ENCODE measurements around the gene MCTP2. TPM values are rescaled to one million over a fixed set of nuclear protein-coding genes. Genes with fewer than 3 reads are reported as not detected.

Gene MCTP2
- polyA plus RNA-seq, 4 donors: 4.1 to 11.7 (median 5.6) TPM

DNA sequence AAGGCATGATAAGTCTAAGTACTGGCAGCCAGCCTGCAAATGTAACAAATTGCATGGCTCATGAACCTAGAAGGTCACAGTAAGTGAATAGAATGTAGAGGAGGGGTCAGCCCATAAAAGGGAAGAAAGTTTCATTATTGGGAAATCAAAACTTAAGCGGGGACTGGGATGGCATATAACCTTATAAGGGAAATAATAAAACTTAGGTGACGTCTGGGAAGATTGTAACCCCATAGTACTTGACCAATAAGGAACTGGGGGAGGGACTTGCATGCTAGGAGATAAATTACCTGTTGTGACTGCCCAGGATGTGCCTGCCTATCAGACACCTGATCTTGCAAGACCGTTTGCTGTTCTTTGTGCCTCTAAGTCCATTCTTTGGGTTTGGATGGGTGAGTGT, 28.1 kb upstream of the MCTP2 start:
- H3K4me1 ChIP-seq (ENCODE audit: control insufficient read depth in 3 of 3, insufficient read depth in 2 of 3, low read depth in 1 of 3, low read length in 2 of 3): no peaks in the 10 kb centered on the region
- no peaks in the 10 kb centered on the region for H3K27me3 ChIP-seq (ENCODE audit: control insufficient read depth in 3 of 3, insufficient read depth in 3 of 3, low read length in 3 of 3)
- H3K9me3 ChIP-seq (ENCODE audit: control insufficient read depth in 2 of 2, insufficient read depth in 1 of 2, low read depth in 1 of 2, low read length in 1 of 2): no peaks in the 10 kb centered on the region
- FAIRE-seq (no peak), DNase-seq (no peak)
- no peaks in the 10 kb centered on the region for H3K36me3 ChIP-seq (ENCODE audit: control insufficient read depth in 3 of 3, insufficient read depth in 2 of 3, low read depth in 1 of 3, low read length in 3 of 3)
- no peak overlapping the region for H3K4me3 ChIP-seq (ENCODE audit: low read depth in 1 of 3, low read length in 3 of 3)
- WGBS, 3 donors: 21 to 50% (median 36%) methylated on average over 3 of the region's 3 CpGs
- H3K27ac ChIP-seq (ENCODE audit: low read depth in 1 of 3, low read length in 2 of 3): no peak overlapping the region

DNA sequence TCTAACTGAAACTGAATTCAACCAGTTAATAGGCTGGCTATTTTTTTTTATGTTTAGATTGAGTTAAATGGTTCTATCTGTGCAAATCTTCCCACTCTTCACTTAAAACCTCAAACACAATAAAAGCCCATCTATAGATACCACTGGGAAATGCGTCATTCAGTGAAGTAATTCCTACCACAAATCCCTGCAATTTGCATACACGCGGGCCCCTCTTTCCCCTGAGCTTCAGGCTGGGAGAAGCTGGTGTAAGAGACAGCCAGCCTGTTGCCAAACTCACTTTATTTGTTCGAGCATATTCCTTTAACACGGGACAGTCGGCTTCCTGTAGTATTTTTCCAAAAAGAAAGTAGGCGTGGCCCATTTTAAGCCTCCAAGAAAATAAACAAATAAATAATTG, 26.0 kb upstream of the MCTP2 start:
- Histone ChIP-seq H3K27me3 (ENCODE audit: control insufficient read depth in 3 of 3, insufficient read depth in 3 of 3, low read length in 3 of 3) (no peaks in the 10 kb centered on the region), H3K27ac (ENCODE audit: low read depth in 1 of 3, low read length in 2 of 3) (no peak overlapping the region), H3K36me3 (ENCODE audit: control insufficient read depth in 3 of 3, insufficient read depth in 2 of 3, low read depth in 1 of 3, low read length in 3 of 3) (no peaks in the 10 kb centered on the region), H3K4me3 (ENCODE audit: low read depth in 1 of 3, low read length in 3 of 3) (no peak overlapping the region), H3K4me1 (ENCODE audit: control insufficient read depth in 3 of 3, insufficient read depth in 2 of 3, low read depth in 1 of 3, low read length in 2 of 3) (no peaks in the 10 kb centered on the region), H3K9me3 (ENCODE audit: control insufficient read depth in 2 of 2, insufficient read depth in 1 of 2, low read depth in 1 of 2, low read length in 1 of 2) (no peaks in the 10 kb centered on the region)
- DNase-seq: no peak
- no peak for FAIRE-seq
- 69 to 87% (median 79%) methylated on average over 7 of the region's 7 CpGs for WGBS, 3 donors

DNA sequence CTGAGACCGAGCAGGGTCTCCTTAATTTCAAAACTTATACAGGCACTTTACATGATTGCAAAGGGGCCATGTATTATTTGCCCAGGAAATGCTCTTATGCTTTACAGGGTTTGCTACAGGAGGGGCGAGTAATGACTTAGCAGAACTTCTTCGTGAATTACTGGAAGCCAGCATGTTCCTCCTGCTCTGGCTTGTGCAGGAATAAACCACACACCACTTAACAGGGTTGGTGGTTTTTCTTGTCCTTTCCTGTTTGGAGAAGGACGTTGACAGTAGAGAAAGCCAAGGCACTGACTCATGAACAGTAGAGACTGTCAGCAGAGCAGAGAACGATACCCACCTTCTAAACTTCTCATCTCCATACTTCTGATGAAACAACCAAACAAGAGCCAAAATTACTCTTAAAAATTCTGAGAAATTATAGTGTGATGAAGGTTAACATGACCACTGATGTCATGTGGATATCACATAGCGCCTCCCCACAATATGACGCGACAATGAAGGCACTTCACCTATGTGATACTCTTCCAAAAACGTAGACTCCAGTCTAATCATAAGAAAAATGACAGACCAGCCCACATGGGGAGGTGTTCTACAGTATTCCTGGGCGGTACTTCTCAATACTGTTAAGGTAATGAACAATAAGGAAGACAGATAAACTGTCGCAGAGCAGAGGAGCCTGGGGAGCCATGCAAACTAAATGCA, 24.7 kb upstream of the MCTP2 start:
- Histone ChIP-seq H3K4me3 (ENCODE audit: low read depth in 1 of 3, low read length in 3 of 3) (no peak overlapping the region), H3K27me3 (ENCODE audit: control insufficient read depth in 3 of 3, insufficient read depth in 3 of 3, low read length in 3 of 3) (no peaks in the 10 kb centered on the region), H3K9me3 (ENCODE audit: control insufficient read depth in 2 of 2, insufficient read depth in 1 of 2, low read depth in 1 of 2, low read length in 1 of 2) (no peaks in the 10 kb centered on the region), H3K27ac (ENCODE audit: low read depth in 1 of 3, low read length in 2 of 3) (peak overlapping the region in 1 of 3 donors; percentile 44), H3K4me1 (ENCODE audit: control insufficient read depth in 3 of 3, insufficient read depth in 2 of 3, low read depth in 1 of 3, low read length in 2 of 3) (no peaks in the 10 kb centered on the region), H3K36me3 (ENCODE audit: control insufficient read depth in 3 of 3, insufficient read depth in 2 of 3, low read depth in 1 of 3, low read length in 3 of 3) (no peaks in the 10 kb centered on the region)
- FAIRE-seq (no peak), DNase-seq (peak; percentile 1 to 8)
- 58 to 69% (median 59%) methylated on average over 11 of the region's 11 CpGs for WGBS, 3 donors

DNA sequence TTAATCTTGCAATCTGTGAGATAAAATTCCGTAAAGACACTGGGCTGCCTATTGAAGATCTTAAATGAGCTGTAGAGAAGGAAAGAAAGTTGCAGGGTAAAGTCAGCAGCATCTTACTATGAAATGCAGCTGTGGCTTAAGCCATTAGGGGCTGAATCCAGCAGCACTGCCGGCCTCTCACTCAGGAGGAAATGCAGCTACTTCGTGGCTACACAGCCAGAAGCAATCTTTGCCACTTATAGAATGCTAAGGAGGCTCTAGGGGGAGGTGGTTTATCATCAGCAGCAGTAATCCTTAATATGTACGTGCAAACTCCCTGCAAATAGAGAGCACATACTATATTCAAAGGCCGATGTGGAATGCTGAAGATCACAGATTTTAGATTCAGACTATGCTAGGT, 19.1 kb upstream of the MCTP2 start:
- Histone ChIP-seq H3K27ac (ENCODE audit: low read depth in 1 of 3, low read length in 2 of 3) (no peak overlapping the region), H3K4me1 (ENCODE audit: control insufficient read depth in 3 of 3, insufficient read depth in 2 of 3, low read depth in 1 of 3, low read length in 2 of 3) (no peaks in the 10 kb centered on the region), H3K27me3 (ENCODE audit: control insufficient read depth in 3 of 3, insufficient read depth in 3 of 3, low read length in 3 of 3) (no peaks in the 10 kb centered on the region), H3K4me3 (ENCODE audit: low read depth in 1 of 3, low read length in 3 of 3) (no peak overlapping the region), H3K9me3 (ENCODE audit: control insufficient read depth in 2 of 2, insufficient read depth in 1 of 2, low read depth in 1 of 2, low read length in 1 of 2) (no peaks in the 10 kb centered on the region), H3K36me3 (ENCODE audit: control insufficient read depth in 3 of 3, insufficient read depth in 2 of 3, low read depth in 1 of 3, low read length in 3 of 3) (no peaks in the 10 kb centered on the region)
- no peak for FAIRE-seq
- 56 to 70% (median 57%) methylated on average over 5 of the region's 5 CpGs for WGBS, 3 donors
- no peak for DNase-seq

- Histone ChIP-seq H3K9me3 (ENCODE audit: control insufficient read depth in 2 of 2, insufficient read depth in 1 of 2, low read depth in 1 of 2, low read length in 1 of 2) (no peaks in the 10 kb centered on the region), H3K27ac (ENCODE audit: low read depth in 1 of 3, low read length in 2 of 3) (no peak overlapping the region), H3K27me3 (ENCODE audit: control insufficient read depth in 3 of 3, insufficient read depth in 3 of 3, low read length in 3 of 3) (no peaks in the 10 kb centered on the region), H3K36me3 (ENCODE audit: control insufficient read depth in 3 of 3, insufficient read depth in 2 of 3, low read depth in 1 of 3, low read length in 3 of 3) (no peaks in the 10 kb centered on the region), H3K4me1 (ENCODE audit: control insufficient read depth in 3 of 3, insufficient read depth in 2 of 3, low read depth in 1 of 3, low read length in 2 of 3) (peaks cover 0 to 9% (median 0%) of the 10 kb centered on the region in 3 donors), H3K4me3 (ENCODE audit: low read depth in 1 of 3, low read length in 3 of 3) (no peak overlapping the region)
- DNase-seq (no peak), FAIRE-seq (no peak)
- 67 to 82% (median 69%) methylated on average over 2 of the region's 2 CpGs for WGBS, 3 donors
These were observed 5.7 kb upstream of the MCTP2 start for GRCh38 chr15:94225616-94226015.

DNA sequence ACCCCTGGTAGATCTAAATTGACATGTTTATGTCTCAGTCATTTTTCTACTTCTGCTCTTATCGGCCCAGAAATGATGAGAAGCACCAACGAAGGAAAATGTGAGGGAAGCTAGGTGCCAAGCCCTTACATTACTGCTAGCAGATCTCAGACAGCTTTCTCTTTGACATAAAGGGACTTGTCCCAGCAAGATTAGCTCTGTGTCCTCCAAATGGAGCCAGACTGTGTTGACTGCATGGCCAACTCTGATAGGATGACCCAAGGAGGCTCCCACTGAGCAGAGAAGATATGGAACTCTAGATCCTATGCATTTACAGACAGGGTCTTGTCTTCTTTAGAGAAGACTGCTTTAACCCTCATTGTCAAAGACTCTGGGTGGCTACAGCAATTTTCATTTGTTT, 2.8 kb upstream of the MCTP2 start:
- H3K27ac ChIP-seq (ENCODE audit: low read depth in 1 of 3, low read length in 2 of 3): peak overlapping the region in 1 of 3 donors; percentile 27

GRCh38 chr15:94229591-94230369, 1.6 kb upstream of the MCTP2 start:
- peak; percentile 41 to 74 for DNase-seq
- no peaks in the 10 kb centered on the region for H3K9me3 ChIP-seq (ENCODE audit: control insufficient read depth in 2 of 2, insufficient read depth in 1 of 2, low read depth in 1 of 2, low read length in 1 of 2)
- peaks cover 0 to 9% (median 7%) of the 10 kb centered on the region in 3 donors for H3K4me1 ChIP-seq (ENCODE audit: control insufficient read depth in 3 of 3, insufficient read depth in 2 of 3, low read depth in 1 of 3, low read length in 2 of 3)
- H3K27ac ChIP-seq (ENCODE audit: low read depth in 1 of 3, low read length in 2 of 3): peak overlapping the region in 2 of 3 donors; percentile 82 to 89
- peaks cover 0 to 3% (median 0%) of the 10 kb centered on the region in 3 donors for H3K27me3 ChIP-seq (ENCODE audit: control insufficient read depth in 3 of 3, insufficient read depth in 3 of 3, low read length in 3 of 3)
- H3K36me3 ChIP-seq (ENCODE audit: control insufficient read depth in 3 of 3, insufficient read depth in 2 of 3, low read depth in 1 of 3, low read length in 3 of 3): peaks cover 0 to 3% (median 0%) of the 10 kb centered on the region in 3 donors
- 16 to 43% (median 29%) methylated on average over 10 of the region's 10 CpGs for WGBS, 3 donors
- peak overlapping the region in 1 of 3 donors; percentile 9 for H3K4me3 ChIP-seq (ENCODE audit: low read depth in 1 of 3, low read length in 3 of 3)
- no peak for FAIRE-seq

More for the DNA sequence above, 2.8 kb upstream of the MCTP2 start:
- Histone ChIP-seq H3K27me3 (ENCODE audit: control insufficient read depth in 3 of 3, insufficient read depth in 3 of 3, low read length in 3 of 3) (peaks cover 0 to 3% (median 0%) of the 10 kb centered on the region in 3 donors), H3K36me3 (ENCODE audit: control insufficient read depth in 3 of 3, insufficient read depth in 2 of 3, low read depth in 1 of 3, low read length in 3 of 3) (no peaks in the 10 kb centered on the region), H3K4me3 (ENCODE audit: low read depth in 1 of 3, low read length in 3 of 3) (no peak overlapping the region), H3K9me3 (ENCODE audit: control insufficient read depth in 2 of 2, insufficient read depth in 1 of 2, low read depth in 1 of 2, low read length in 1 of 2) (no peaks in the 10 kb centered on the region), H3K4me1 (ENCODE audit: control insufficient read depth in 3 of 3, insufficient read depth in 2 of 3, low read depth in 1 of 3, low read length in 2 of 3) (peaks cover 0 to 9% (median 2%) of the 10 kb centered on the region in 3 donors)
- WGBS, 3 donors: 64 to 77% (median 72%) methylated on average over 2 of the region's 2 CpGs
- FAIRE-seq: no peak
- DNase-seq: no peak

DNA sequence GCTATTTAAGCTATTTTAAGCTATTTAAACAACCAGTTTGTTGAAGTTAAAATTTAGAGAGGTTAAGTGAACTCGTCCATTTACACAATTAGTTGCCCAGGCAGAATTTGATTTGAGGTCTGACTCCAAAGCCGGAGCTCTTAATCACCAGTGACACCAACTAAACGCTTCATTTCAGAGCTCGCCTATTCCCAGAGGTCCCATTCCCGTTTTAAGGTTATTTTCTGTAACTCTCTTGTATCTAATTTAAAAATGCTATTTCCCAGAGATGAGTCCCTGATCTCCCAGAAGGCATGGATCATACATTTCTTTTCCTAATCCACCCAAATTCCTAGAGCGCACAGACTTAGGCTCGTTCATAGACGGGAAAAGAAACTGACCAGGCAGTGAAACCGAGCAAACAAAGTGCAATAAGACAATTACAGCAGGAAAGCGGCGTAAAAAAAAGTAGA, 904 bp upstream of the MCTP2 start:
- FAIRE-seq: no peak

More for the DNA sequence above, 904 bp upstream of the MCTP2 start:
- H3K36me3 ChIP-seq (ENCODE audit: control insufficient read depth in 3 of 3, insufficient read depth in 2 of 3, low read depth in 1 of 3, low read length in 3 of 3): peaks cover 0 to 3% (median 0%) of the 10 kb centered on the region in 3 donors
- no peaks in the 10 kb centered on the region for H3K9me3 ChIP-seq (ENCODE audit: control insufficient read depth in 2 of 2, insufficient read depth in 1 of 2, low read depth in 1 of 2, low read length in 1 of 2)
- no peak for DNase-seq
- peak overlapping the region; percentile 90 to 98 (median 97) for H3K27ac ChIP-seq (ENCODE audit: low read depth in 1 of 3, low read length in 2 of 3)
- H3K4me3 ChIP-seq (ENCODE audit: low read depth in 1 of 3, low read length in 3 of 3): peak overlapping the region in 2 of 3 donors; percentile 80 to 86
- H3K27me3 ChIP-seq (ENCODE audit: control insufficient read depth in 3 of 3, insufficient read depth in 3 of 3, low read length in 3 of 3): peaks cover 0 to 3% (median 0%) of the 10 kb centered on the region in 3 donors
- peaks cover 0 to 9% (median 7%) of the 10 kb centered on the region in 3 donors for H3K4me1 ChIP-seq (ENCODE audit: control insufficient read depth in 3 of 3, insufficient read depth in 2 of 3, low read depth in 1 of 3, low read length in 2 of 3)
- WGBS, 3 donors: 3 to 22% (median 10%) methylated on average over 11 of the region's 11 CpGs

Measured in small intestine (tissue), 7 donors.